OCI-LY7 (cell line): Measurements from ENCODE around the gene GPSM1. TPM values are rescaled to one million over a fixed set of nuclear protein-coding genes. Genes with fewer than 3 reads are reported as not detected.

Experiments used
- BruUV-seq: library from RNA; stranded (reverse); fragments of 400-500 nt; replicated peaks from 2 replicates; lab custom pipeline; 2021; lab: Mats Ljungman, UMichigan
- CTCF ChIA-PET: fragments of 300-600 bp; sonication (Branson Sonifier 250); formaldehyde crosslinking; loops from one replicate; lab custom pipeline; 2022; ENCODE audit warnings: antibody characterized with exemption; ENCODE audit not compliant: unreplicated experiment; lab: Charles Lee
- POLR2A ChIA-PET: fragments of 300-600 bp; sonication (Branson Sonifier 250); formaldehyde crosslinking; loops from one replicate; lab custom pipeline; 2022; ENCODE audit warnings: antibody characterized with exemption; lab: Charles Lee
- DNase-seq: peaks from one replicate; pipeline ENCODE4 v3.0.0-alpha.2; 2015; ENCODE audit warnings: low spot score
- H2AFZ ChIP-seq: fragments of 200-600 bp; sonication (generic), shearing (Covaris generic); 2 replicates; pipeline ENCODE4 v1.6.1; 2014; ENCODE audit warnings: mild to moderate bottlenecking, antibody characterized with exemption, low read length, moderate library complexity
- H3K27ac ChIP-seq: fragments of 200-600 bp; sonication (generic); 2 replicates; pipeline ENCODE4 v1.5.1; 2014; ENCODE audit warnings: mixed run types, low read depth, mild to moderate bottlenecking, moderate library complexity, low read length, inconsistent platforms; ENCODE audit not compliant: poor library complexity, severe bottlenecking
- H3K36me3 ChIP-seq: fragments of 200-600 bp; sonication (generic); 2 replicates; pipeline ENCODE4 v1.6.1; 2014; ENCODE audit warnings: mild to moderate bottlenecking, antibody characterized with exemption, low read length, moderate library complexity, mixed read lengths; ENCODE audit not compliant: insufficient read depth
- H3K4me1 ChIP-seq: fragments of 200-600 bp; sonication (generic); 2 replicates; pipeline ENCODE4 v1.5.1; 2014; ENCODE audit warnings: mild to moderate bottlenecking, low read length; ENCODE audit not compliant: insufficient read depth, poor library complexity, severe bottlenecking
- H3K4me2 ChIP-seq: fragments of 200-600 bp; sonication (generic); 2 replicates; pipeline ENCODE4 v1.6.1; 2014; ENCODE audit warnings: mild to moderate bottlenecking, low read length
- H3K4me3 ChIP-seq: fragments of 200-600 bp; sonication (generic); 2 replicates; pipeline ENCODE4 v1.5.1; 2014; ENCODE audit warnings: mild to moderate bottlenecking, low read depth, low read length; ENCODE audit not compliant: poor library complexity, severe bottlenecking
- H3K79me2 ChIP-seq: fragments of 200-600 bp; sonication (generic); 2 replicates; pipeline ENCODE4 v1.6.1; 2016; ENCODE audit warnings: low read depth, mild to moderate bottlenecking, low read length, moderate library complexity, mixed read lengths; ENCODE audit not compliant: insufficient read depth
- H3K9me2 ChIP-seq: fragments of 200-600 bp; sonication (generic); 2 replicates; pipeline ENCODE4 v1.6.1; 2016; ENCODE audit warnings: mild to moderate bottlenecking, low read length, mixed read lengths; ENCODE audit not compliant: insufficient read depth
- H3K9me3 ChIP-seq: fragments of 200-600 bp; sonication (generic); 2 replicates; pipeline ENCODE4 v1.6.1; 2014; ENCODE audit warnings: mild to moderate bottlenecking, mixed run types, low read length, mixed read lengths
- H4K20me1 ChIP-seq: fragments of 200-600 bp; sonication (generic); 2 replicates; pipeline ENCODE4 v1.6.1; 2014; ENCODE audit warnings: mild to moderate bottlenecking, antibody characterized with exemption, low read length, moderate library complexity, mixed read lengths; ENCODE audit not compliant: insufficient read depth
- EZH2phosphoT487 ChIP-seq: fragments of 200-600 bp; sonication (generic); IDR thresholded peaks from 2 replicates; pipeline ENCODE4 v1.6.1; 2018; ENCODE audit warnings: low read depth, borderline replicate concordance, mild to moderate bottlenecking, mixed run types, antibody characterized with exemption, low read length, moderate library complexity, mixed read lengths
- intact Hi-C: fragments of 100-400 bp; cut with micrococcal nuclease; formaldehyde crosslinking; loops from one replicate; pipeline ENCODE4 v1.10.0; 2022; ENCODE audit not compliant: unreplicated experiment
- total RNA-seq, 2 experiments: library from RNA; depleted of rRNA in 1 of 2; stranded (reverse); fragments of >200 nt in 1 of 2; shearing (Covaris generic) in 1 of 2; gene quantifications; 2 replicates each; pipeline ENCODE4 v1.2.3, GENCODE V29; 2014 to 2022
- TF ChIP-seq, protein P1 (sequence below): fragments of 200-600 bp; sonication (generic); conservative IDR thresholded peaks from 2 replicates; pipeline ENCODE4 v1.5.1; 2014; ENCODE audit warnings: mild to moderate bottlenecking, antibody characterized with exemption, low read length, moderate library complexity, mixed read lengths

Gene GPSM1
- total RNA-seq, 2 experiments from 2014 or later: not detected

DNA sequence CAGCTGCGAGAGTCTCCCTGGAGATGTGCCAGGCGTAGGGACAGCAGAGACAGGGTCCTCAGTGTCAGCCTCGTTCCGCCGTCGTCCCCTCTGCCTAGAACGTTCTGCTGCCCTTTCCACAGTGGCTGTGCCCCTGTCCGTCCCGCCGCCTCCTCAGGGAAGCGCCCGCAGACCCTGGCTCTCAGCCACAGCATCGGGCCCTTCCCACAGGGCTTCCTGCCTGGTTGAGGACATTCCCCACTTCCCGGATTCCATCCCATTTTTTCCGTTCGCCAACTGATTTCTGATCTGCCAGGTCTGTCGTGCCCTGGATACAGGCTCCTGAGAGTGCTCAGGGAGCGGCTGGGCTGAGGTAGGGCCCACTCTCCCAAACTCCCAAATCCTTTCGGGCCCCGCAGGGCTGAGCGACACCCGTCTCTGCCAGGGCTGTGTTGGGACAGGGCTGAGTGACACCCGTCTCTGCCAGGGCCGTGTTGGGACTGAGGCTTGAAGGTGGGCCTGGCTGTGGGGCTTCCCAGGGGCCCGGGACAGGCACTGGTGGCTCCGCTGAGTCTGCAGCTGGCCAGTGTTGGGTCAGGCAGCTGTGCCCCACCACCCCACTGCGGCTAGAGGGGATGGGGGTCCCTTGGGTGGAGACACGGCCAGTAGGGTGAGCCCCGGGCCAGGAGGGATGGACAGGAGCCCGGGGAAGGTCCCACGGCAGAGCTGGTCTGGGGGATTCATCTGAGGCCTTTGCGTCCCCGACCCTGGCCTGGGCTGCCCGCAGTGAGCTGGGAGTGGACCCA lies 20.3 kb downstream of the GPSM1 start:
- H3K27ac ChIP-seq: no peak overlapping the region
- no peaks in the 10 kb centered on the region for H3K4me1 ChIP-seq
- ChIA-PET CTCF (no interaction called here), POLR2A (no interaction called here)
- TF ChIP-seq, protein P1, sequence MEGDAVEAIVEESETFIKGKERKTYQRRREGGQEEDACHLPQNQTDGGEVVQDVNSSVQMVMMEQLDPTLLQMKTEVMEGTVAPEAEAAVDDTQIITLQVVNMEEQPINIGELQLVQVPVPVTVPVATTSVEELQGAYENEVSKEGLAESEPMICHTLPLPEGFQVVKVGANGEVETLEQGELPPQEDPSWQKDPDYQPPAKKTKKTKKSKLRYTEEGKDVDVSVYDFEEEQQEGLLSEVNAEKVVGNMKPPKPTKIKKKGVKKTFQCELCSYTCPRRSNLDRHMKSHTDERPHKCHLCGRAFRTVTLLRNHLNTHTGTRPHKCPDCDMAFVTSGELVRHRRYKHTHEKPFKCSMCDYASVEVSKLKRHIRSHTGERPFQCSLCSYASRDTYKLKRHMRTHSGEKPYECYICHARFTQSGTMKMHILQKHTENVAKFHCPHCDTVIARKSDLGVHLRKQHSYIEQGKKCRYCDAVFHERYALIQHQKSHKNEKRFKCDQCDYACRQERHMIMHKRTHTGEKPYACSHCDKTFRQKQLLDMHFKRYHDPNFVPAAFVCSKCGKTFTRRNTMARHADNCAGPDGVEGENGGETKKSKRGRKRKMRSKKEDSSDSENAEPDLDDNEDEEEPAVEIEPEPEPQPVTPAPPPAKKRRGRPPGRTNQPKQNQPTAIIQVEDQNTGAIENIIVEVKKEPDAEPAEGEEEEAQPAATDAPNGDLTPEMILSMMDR: no peak
- no peak for TF ChIP-seq EZH2phosphoT487
- intact Hi-C loops: no loop called here
- no peaks in the 10 kb centered on the region for H3K9me3 ChIP-seq
- H3K9me2 ChIP-seq: no peaks in the 10 kb centered on the region
- no peaks in the 10 kb centered on the region for H3K79me2 ChIP-seq
- H4K20me1 ChIP-seq: no peaks in the 10 kb centered on the region
- no peaks in the 10 kb centered on the region for H3K36me3 ChIP-seq
- no peak overlapping the region for H3K4me2 ChIP-seq
- no peak overlapping the region for H3K4me3 ChIP-seq
- no peak for DNase-seq
- no peak overlapping the region for H2AFZ ChIP-seq
- BruUV-seq: no TSS peak

DNA sequence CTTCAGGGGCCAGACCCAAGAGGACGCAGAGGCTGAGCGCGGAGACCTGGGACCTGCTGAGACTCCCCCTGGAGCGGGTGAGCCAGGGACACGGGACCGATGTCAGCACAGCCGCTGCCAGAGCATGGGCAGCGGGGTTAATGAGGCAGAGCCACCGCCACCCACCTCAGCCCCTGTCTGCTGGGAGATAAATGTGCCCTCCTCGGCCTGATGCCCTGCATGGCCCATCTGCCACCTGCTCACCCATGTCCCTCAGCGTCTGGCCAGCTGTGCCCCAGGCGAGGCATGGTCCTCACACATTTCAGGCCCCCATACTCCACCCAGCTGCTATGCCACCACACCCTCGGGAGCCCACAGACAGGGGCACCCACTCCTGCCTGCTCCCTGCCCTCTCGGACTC lies 21.4 kb downstream of the GPSM1 start:
- ChIA-PET CTCF (no interaction called here), POLR2A (no interaction called here)
- H3K9me3 ChIP-seq: no peaks in the 10 kb centered on the region
- H3K4me2 ChIP-seq: no peak overlapping the region
- no peaks in the 10 kb centered on the region for H3K79me2 ChIP-seq
- no peak overlapping the region for H3K27ac ChIP-seq
- no peaks in the 10 kb centered on the region for H4K20me1 ChIP-seq
- no peak overlapping the region for H3K4me3 ChIP-seq
- no peaks in the 10 kb centered on the region for H3K9me2 ChIP-seq
- H2AFZ ChIP-seq: no peak overlapping the region
- intact Hi-C loops: no loop called here
- BruUV-seq: no TSS peak
- no peak for DNase-seq
- no peaks in the 10 kb centered on the region for H3K36me3 ChIP-seq
- H3K4me1 ChIP-seq: no peaks in the 10 kb centered on the region
- no peak for TF ChIP-seq EZH2phosphoT487
- TF ChIP-seq, protein P1: no peak

DNA sequence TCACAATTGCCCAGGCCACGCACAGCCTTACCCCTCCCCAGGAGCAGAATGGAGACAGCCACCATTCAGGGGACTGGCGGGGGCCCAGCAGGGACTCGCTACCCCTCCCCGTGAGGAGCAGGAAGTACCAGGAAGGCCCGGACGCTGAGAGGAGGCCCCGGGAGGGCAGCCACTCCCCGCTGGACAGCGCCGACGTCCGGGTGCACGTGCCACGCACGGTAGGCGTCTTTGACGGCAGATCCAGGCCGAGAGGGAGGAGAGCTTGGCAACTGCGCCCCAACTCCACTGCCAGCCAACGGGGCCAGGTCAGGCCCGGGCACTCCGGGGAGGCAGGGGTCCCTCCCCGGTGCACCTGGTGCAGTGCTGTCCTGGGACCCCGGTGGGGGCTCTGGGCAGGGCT lies 22.2 kb downstream of the GPSM1 start:
- DNase-seq: no peak
- CTCF ChIA-PET: no interaction called here
- POLR2A ChIA-PET: no interaction called here
- Histone ChIP-seq H2AFZ (no peak overlapping the region), H3K36me3 (no peaks in the 10 kb centered on the region), H3K9me2 (no peaks in the 10 kb centered on the region), H3K4me1 (no peaks in the 10 kb centered on the region), H3K27ac (no peak overlapping the region), H3K79me2 (no peaks in the 10 kb centered on the region), H4K20me1 (no peaks in the 10 kb centered on the region), H3K9me3 (no peaks in the 10 kb centered on the region), H3K4me2 (no peak overlapping the region), H3K4me3 (no peak overlapping the region)
- TF ChIP-seq, protein P1: no peak
- TF ChIP-seq EZH2phosphoT487: no peak
- intact Hi-C loops: no loop called here
- no TSS peak for BruUV-seq
